HG03045 (cell line): ENCODE results near the gene HDAC9.
"Not testable (repeated sequence)": the region's sequence is repeated elsewhere in the genome, so short reads cannot be mapped to it uniquely, and the experiment has no call there.

ENCODE experiments used
- ATAC-seq: cut with Tn5 transposase; IDR thresholded peaks from one replicate; pipeline ENCODE4 v1.9.1; 2021; ENCODE audit warnings: mild to moderate bottlenecking, moderate library complexity; ENCODE audit not compliant: unreplicated experiment

The HDAC9 gene

DNA sequence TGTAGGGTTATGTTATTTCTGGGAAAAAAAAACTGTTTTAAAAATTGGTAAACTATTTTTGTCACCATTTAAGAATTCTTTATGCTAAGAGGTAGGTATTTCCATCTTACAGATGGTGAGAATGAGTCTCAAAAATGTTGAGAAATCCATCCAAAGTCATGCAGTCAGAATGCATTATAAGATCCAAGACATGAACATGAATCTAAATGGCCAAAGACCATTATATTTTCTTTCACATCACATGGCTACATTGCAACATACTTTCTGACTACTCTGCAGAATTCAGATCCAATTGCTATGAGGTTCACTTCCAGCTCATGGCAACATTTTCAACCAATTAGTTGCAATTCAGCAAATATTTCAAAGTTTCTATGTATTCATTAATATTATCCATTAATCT is 440.7 kb downstream of the HDAC9 start:
- ATAC-seq: no peak

DNA sequence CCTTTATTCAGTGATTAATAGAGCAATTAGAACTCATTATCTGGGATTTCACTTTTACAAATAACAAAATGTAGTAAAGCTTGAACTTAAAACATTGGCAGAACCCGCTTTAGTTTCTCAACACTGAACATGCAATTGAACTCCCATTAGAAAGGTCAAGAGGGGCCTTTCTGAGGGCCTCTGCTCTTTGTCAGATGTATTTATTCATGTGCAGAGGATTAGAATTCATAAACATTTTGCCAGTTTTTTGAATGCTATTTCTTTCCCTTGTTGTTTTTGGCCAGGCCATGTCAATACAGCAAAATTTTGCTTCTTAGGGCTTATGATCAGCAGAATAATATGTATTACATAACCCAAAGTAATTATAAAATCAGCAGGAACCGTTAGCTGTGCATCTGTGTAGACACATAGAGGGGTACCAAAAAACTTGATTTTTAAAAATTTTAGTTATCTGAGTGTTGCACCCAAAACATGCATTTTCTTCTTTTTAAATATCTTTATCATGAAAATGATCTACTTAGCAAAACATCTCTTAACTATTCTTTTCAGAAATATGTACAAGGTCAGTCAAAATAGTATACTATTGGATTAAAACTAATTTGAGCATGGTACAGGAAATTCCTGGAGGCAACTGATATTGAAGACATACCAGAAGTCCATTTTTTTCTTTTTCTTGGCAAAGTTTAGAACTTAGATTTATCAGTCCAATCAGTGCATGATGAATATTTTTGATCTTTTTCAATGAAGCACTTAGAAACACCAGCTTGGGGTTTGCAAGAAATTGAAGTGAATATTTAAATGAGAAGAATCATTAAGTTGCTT is 444.4 kb downstream of the HDAC9 start:
- no peak for ATAC-seq

- ATAC-seq: no peak
Measured at GRCh38 chr7:18940593-18941134, 445.1 kb downstream of the HDAC9 start.

DNA sequence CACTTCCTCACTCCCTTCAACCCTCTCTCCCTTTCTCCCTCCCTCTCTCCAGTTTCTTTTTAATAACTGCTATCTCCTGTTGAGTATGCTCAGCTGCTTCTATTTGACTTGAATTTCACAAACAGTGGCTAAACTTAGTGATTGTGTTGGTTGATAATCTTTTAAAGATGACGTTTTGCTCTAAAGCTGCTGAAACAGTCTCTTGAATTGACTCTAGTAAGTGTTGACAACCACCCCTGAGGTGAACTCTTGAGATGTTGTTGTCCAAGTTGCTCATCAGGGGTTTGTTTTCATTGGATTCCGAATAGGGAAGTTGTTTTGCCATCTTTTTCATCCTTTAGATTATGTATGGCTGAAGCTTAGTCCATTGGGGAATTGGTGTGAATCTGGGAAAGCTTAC is 445.7 kb downstream of the HDAC9 start:
- no peak for ATAC-seq

GRCh38 chr7:18948521-18948920 is 453.0 kb downstream of the HDAC9 start:
- ATAC-seq: no peak

GRCh38 chr7:18952846-18953245 is 457.3 kb downstream of the HDAC9 start:
- no peak for ATAC-seq

- ATAC-seq: no peak
Measured at GRCh38 chr7:18958627-18959026, 463.1 kb downstream of the HDAC9 start.

DNA sequence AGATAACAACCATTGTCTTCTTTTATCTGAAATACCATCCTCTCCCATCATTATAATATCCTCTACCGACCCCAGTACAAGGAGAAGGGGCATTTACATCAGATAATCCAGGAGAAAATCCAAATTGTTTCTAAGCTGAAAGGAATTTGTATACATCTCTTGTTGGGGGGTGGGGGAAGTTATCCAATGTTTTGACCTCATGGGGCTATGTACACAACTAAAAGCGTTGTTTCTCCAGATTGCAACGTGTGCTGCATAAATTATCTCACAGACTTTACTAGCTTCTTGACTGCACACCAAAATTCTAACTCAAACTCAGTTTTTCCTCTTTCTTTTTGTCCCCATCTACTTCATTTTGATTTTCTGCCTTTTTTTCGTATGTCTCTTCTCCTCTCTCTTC is 465.2 kb downstream of the HDAC9 start:
- ATAC-seq: no peak

- ATAC-seq: no peak
Measured at GRCh38 chr7:18962031-18962430, 466.5 kb downstream of the HDAC9 start.

DNA sequence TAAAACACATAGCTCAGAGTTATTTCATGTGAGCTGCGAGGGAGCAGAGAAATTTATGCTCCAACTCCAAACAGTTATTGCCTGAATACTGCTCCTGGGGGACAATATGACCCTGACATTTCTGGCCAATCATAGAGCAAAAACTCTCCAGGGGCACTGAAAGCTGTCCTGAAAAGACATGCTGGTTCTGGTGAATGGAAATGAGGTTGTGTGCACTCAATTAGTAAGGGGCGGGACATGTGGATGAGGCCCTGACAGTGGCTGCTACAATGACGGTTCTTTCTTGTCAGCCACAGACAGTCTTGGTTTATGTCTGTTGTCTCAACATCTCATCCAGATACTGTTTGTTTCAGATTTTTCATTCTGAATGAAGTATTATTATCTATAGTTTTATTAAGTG is 470.1 kb downstream of the HDAC9 start:
- ATAC-seq: no peak

GRCh38 chr7:18967755-18968154 is 472.2 kb downstream of the HDAC9 start:
- ATAC-seq: not testable (repeated sequence)

DNA sequence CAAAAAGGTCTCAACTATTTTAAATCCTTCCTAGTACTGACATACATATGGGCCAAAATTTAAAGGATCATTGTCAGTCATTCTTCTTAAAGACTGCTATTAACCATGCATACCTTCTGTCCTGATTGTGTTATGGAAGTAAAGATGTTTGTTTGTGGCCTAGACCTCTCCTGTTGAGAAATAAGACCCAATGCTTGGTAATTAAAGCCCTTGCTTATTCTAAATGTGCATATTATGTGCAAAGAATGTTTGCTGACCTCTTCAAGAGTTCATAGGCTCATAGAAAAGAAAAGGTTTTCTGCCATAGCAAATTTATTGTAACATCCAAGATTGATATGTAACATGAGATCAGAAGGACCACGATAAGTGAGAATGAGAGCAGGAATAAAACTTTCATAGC is 476.3 kb downstream of the HDAC9 start:
- ATAC-seq: no peak

DNA sequence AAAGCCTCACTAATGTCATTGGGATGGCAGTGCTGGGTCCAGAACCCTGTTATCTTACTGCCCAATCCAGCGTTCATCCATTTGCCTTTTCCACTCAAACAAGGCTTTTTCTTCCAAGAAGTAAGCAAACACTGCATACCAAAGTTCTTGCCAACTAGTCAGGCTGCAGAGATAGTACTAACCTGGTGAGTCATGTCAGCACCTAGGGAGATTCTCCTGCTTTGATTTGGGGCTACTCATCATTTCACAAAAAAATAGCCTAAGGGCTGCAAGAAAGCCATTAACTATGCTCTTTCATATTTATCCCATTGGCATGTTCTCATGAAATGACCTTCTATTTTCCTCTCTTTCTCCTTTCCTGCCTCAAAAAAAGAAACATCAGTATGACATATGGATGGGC is 479.3 kb downstream of the HDAC9 start:
- no peak for ATAC-seq

GRCh38 chr7:18975276-18975675 is 479.7 kb downstream of the HDAC9 start:
- ATAC-seq: no peak

- no peak for ATAC-seq
Measured at GRCh38 chr7:18975689-18976280, 480.2 kb downstream of the HDAC9 start.

DNA sequence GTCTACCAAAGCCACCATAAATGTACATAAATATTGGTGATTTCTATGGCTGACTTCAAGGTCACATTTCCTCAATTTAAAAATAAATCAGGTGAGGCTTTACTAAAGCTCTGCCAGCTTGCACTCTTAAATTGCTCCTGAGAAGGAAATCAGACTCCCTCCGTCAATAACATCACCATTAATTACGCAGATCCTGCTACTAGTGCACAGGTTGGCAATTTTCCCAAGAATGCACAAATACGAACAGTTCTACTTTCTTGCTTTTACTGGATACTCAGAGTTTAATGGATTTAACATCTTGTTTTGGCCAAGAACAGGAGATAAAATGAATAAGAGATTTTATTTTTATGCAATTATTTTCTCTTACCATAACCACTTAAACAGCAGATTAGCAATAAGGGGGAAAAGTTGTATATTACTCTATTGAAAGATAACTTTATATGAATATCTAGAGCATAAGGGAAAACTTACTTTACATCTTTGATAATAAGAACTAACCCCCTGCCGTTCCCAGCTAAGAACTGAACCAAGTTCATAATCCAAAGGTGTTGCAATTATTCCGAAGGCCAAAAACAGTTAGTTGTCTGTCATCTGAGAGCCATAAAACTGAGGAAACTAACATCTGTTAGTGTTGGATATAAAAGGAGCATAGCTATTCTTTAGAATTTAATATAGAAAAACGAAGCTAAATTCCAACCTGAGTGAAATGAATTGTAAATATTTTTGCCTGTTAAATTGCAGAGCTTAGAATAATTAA is 481.3 kb downstream of the HDAC9 start:
- ATAC-seq: no peak

- no peak for ATAC-seq
Measured at GRCh38 chr7:18978108-18978495, 482.6 kb downstream of the HDAC9 start.

DNA sequence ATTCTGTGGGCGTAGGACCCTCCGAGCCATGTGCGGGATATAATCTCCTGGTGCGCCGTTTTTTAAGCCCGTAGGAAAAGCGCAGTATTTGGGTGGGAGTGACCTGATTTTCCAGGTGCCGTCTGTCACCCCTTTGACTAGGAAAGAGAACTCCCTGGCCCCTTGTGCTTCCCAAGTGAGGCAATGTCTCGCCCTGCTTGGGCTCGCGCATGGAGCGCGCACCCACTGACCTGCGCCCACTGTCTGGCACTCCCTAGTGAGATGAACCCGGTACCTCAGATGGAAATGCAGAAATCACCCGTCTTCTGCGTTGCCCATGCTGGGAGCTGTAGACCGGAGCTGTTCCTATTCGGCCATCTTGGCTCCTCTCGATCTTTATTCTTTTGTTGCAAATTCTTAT is 495.2 kb downstream of the HDAC9 start:
- not testable (repeated sequence) for ATAC-seq

- no peak for ATAC-seq
Measured at GRCh38 chr7:18993933-18994668, 498.6 kb downstream of the HDAC9 start.

GRCh38 chr7:18995270-18995671 is 499.7 kb downstream of the HDAC9 start:
- ATAC-seq: no peak
